Mucosa of gallbladder (tissue), 1 donor: ENCODE measurements around the gene CDHR5. TPM values are rescaled to one million over a fixed set of nuclear protein-coding genes. Genes with fewer than 3 reads are reported as not detected.

Source experiments
- DNase-seq: peaks from one replicate; pipeline ENCODE4 v3.0.0-alpha.2; 2020; ENCODE audit warnings: low spot score
- total RNA-seq: library from RNA; stranded (reverse); gene quantifications from one replicate; pipeline ENCODE4 v1.2.1, GENCODE V29; 2021
- donor health status: DM: no; HTN: no; CAD: no.

The CDHR5 gene
- total RNA-seq, 1 donor from 2014 or later: 89.6 TPM

DNA sequence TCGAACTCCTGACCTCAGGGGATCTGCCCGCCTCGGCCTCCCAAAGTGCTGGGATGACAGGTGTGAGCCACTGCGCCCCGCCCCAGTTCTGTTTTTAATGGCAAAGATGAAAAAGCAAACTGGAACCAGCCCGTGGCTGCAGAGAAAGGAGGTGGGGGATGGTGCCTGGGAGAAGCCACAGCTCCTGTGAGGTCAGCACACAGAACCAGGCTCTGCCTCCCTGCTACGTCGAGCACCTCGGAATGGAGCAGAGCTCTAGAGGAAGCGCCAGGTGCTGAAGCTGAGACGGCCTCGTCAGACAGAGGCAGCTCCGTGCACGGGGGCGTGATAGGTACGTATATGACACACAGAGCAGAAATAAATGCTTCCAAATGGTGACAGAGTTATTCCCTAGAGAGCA, 20.8 kb upstream of the CDHR5 start:
- DNase-seq: no peak

DNA sequence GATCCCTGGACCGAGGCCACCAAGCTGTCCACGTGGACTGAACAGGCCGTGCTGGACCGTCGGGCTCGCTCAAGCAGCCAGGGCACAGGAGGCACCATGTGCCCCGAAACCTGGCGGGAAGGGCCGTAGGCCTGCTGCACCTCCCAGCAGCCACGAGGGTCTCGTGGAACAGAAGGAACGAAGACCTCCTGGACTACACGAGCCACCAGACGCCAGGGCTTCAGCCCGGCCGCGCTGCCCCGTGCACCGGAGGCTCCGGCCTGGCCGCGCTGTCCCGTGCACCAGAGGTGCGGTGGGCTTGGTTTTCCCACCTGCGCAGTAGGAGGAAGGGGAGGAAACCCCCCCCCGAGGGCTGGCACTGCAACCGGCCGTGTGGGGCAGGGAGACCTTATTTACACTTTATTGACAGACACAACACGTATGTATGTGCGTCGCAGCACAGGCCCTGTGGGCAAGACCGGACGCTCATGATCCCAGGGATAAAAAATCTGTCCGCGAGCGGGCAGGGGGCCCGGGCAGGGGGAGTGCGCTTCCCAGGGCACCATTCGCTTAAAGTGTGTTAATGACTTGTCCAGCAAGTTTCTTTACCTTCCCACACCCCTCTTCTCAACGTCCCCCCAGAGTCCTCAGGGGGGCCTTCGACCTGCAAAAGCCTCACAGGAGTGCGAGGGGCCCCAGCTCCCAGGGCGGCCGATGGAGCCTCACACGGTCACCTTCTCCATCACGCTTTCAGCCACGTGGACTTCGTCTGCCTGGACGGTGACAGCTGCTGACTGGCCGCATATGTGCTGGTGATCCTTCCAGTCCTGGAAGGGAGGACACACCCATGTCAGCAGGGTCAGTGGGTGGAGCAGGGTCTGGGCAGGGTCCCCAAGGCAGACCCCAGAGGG, 19.3 kb upstream of the CDHR5 start:
- no peak for DNase-seq

DNA sequence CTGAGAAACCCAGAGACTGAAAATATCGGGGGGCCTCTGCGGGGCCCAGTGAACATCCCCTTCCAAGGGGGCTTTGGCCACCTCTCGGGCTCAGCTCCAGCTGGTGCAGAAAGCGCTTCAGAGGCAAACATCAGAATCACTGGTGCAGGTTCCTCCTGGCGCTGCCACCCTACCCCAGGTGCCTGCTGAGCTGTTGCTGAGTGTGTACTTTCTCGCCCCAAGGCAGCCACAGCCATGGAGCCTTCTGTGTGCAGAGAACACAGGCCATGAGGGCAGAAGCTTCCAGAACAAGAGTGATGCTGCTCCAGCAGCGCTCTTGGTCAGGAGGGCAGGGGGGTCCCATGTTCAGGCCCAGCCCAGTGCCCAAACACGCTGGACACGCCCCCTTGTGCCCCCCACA, 18.6 kb upstream of the CDHR5 start:
- DNase-seq: no peak

DNA sequence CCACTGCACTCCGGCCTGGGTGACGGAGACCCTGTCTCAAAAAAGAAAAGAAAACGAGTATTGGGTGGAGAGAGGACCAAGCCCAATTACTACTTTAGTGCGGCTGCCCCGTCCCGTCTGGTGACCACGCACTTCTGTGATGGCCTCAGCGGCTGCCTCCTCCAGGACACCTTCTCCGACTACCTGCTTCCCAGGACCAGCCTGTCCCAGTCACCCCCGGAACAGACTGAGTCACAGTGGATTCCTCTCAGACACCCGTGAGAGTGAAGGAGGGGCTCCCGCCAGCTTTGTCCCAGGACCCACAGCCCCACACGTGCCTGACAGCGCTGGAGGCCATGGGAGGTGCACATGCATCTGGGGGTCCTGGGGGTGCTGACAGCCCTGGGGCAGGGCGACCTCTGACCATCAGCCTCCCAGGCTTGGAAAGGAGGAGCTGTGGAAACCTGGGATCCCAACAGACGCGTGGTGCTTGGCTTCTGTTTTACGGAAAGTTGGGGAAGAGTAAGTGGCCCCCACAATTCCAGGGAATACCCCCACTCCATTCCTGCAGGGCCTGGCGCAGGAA, 17.1 kb upstream of the CDHR5 start:
- DNase-seq: no peak

DNA sequence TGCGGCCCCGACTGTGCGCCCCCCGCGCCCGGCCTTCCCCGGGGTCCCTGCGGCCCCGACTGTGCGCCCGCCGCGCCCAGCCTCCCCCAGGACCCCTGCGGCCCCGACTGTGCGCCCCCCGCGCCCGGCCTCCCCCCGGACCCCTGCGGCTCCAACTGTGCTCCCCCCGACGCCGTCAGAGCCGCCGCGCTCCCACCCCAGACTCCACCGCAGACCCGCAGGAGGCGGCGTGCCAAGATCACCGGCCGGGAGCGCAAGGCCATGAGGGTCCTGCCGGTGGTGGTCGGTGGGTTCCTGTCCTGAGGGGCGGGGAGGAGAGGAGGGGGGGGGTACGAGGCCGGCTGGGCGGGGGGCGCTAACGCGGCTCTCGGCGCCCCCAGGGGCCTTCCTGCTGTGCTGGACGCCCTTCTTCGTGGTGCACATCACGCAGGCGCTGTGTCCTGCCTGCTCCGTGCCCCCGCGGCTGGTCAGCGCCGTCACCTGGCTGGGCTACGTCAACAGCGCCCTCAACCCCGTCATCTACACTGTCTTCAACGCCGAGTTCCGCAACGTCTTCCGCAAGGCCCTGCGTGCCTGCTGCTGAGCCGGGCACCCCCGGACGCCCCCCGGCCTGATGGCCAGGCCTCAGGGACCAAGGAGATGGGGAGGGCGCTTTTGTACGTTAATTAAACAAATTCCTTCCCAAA, 15.4 kb upstream of the CDHR5 start:
- DNase-seq: no peak

DNA sequence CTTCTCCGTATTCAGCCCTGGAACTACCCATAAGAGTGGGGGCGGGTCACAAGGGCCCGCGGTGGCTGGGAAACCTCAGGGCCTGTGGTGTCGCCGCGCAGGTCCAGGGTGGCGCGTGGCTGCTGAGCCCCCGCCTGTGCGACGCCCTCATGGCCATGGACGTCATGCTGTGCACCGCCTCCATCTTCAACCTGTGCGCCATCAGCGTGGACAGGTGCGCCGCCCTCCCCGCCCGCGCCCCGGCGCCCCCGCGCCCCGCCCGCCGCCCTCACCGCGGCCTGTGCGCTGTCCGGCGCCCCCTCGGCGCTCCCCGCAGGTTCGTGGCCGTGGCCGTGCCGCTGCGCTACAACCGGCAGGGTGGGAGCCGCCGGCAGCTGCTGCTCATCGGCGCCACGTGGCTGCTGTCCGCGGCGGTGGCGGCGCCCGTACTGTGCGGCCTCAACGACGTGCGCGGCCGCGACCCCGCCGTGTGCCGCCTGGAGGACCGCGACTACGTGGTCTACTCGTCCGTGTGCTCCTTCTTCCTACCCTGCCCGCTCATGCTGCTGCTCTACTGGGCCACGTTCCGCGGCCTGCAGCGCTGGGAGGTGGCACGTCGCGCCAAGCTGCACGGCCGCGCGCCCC, 14.7 kb upstream of the CDHR5 start:
- DNase-seq: no peak

DNA sequence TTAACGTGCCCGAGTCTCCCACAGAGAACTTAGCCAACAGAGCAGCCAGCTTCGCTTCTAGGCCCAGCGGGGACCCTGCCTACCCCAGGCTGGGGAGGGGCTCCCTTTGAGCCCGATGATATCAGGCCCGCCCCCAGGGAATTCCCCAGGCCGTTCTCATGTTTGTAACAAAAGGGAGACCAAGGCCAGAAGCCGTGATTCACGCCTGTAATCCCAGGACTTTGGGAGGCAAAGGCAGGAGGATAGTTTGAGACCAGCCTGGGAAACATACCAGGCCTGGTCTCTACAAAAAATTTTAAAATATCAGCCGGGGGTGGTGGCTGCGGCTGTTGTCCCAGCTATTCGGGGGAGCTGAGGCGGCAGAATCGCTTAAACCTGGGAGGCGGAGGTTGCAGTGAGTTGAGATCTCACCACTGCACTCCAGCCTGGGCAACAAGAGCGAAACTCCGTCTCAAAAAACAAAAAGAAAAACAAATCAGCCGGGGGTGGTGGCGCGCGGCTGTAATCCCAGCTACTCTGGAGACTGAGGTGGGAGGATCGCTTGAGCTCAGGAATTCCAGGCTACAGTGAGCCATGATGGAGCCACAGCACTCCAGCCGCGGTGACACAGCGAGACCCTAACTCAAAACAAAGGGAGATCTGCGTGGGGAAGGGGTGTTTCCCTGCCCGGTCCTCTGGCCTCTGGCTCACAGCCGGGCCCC, 14.0 kb upstream of the CDHR5 start:
- no peak for DNase-seq

DNA sequence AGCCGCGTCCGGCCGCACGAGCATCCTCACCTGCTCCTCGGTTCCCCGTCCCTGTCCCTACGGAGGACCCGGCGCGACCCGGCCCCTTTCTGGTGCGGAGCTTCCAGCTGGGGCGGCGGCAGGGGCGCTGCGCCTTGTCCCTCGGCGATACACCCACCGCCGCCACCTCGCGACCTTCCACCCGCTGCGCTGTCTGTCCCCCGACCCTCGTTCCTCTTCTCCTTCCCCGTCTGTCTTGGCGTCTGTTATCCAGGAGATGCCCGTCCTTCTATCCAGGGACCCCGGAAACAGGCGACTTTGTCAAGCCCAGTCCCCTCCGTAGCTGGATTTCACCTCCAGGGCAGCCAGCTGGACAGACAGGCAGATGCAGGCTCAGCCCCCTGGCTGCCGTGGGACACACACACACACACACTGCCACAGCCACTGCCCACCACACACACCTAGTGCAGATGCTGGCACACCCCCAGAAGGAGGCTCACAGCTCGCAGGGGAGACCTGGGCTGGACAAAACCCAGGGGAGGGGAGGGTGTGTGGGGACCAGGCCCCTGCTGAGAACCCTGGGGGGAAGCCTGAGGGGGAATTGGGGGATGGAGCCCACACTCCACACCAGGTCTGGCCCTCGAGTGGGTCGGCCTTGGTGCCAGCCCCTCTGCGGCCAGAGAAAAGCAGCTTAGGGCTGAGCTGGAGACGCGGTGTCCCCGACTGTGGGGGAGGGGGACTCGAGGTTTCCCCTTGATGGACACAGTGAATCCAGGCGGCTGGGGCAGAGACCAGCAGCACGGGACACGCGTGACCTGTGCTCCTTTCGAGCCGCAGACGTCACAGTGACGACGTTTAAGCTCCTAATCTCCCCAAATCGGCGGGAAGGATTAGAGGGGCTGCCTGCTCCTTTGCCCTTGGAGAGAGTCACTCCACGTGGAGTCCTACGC, 13.1 kb upstream of the CDHR5 start:
- no peak for DNase-seq

DNA sequence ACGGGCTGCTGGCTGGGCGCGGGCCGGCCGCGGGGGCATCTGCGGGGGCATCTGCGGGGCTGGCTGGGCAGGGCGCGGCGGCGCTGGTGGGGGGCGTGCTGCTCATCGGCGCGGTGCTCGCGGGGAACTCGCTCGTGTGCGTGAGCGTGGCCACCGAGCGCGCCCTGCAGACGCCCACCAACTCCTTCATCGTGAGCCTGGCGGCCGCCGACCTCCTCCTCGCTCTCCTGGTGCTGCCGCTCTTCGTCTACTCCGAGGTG, 12.5 kb upstream of the CDHR5 start:
- DNase-seq: no peak

DNA sequence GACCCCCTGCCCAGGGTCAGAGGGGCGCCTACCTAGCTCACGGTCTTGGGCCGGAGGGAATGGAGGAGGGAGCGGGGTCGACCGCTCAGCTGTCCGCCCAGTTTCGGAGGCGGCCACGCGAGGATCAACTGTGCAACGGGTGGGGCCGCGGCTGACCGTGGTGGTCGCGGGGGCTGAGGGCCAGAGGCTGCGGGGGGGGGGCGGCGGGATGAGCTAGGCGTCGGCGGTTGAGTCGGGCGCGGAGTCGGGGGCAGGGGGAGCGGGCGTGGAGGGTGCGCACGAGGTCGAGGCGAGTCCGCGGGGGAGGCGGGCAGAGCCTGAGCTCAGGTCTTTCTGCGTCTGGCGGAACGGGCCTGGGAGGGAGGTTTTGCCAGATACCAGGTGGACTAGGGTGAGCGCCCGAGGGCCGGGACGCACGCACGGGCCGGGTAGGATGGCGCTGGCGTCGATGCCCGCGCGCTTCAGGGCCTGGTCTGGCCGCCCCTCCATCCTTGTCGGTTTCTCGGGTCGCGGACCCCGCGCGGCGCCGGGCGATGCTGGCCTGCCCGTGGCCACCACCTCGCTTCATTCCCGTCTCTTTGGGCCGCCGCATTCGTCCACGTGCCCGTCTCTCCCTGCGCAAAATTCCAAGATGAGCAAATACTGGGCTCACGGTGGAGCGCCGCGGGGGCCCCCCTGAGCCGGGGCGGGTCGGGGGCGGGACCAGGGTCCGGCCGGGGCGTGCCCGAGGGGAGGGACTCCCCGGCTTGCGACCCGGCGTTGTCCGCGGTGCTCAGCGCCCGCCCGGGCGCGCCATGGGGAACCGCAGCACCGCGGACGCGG, 12.0 kb upstream of the CDHR5 start, which contains the start of gene DRD4:
DRD4 (plus strand) TSS at position 759 of the 822 bp plus-strand sequence; CDS start at position 795, 36 bp downstream.
- DNase-seq: no peak

DNA sequence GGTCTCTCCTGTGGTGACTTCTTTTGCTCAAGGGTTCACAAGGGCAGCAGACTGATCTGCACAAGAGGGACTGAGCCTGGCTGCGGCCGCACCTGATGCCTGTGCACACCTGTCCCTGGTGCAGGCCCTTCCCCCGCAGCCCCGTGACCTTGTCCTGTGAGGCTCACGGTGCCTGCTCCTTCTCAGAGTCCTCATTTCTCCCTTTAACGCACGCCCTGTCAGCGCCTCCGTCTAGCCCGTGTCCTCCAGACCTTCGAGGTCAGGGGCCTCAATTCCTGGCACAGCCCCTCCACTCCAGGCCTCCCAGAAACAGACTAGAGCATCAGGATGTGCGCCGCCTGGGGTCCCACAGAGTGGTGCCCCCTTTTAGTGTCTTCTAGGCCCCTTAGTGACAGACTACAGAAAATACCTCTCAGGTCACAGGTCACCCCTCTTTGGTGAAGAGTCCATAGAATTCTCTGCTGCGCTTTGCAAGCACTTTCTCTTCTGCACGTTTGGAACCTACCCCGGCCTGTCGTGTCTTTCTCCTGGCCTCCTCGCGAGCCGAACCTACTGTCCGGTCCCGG, 11.3 kb upstream of the CDHR5 start:
- no peak for DNase-seq

DNA sequence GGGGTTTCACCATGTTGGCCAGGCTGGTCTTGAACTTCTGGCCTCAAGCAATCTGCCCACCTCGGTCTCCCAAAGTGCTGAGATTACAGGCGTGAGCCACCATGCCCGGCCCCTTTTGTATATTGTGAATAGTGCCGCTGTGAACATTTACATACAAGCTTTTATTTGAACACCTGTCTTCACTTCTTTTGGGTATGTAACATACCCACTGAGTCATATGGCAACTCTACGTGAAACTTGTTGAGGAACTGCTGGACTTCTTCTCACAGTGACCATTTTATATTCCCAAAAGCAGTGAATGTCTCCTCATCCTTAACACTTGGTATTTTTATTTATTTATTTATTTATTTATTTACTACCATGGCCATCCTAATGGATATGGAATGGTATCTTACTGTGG, 6.1 kb upstream of the CDHR5 start:
- DNase-seq: no peak

DNA sequence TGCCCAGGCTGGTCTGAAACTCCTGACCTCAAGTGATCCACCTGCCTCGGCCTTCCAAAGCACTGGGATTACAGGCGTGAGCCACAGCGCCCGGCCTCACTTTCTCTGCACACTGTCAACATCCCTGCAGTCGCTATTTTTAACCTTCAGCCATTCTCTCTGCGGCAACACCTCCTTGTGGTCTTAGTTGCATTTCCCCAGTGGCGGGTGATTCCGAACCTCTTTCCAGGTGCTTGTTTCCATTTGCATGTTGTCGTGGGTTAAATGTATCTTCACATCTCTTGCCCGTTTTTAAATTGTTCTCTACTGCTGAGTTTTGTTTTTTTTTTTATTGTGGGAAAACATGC, 4.5 kb upstream of the CDHR5 start:
- DNase-seq: no peak

DNA sequence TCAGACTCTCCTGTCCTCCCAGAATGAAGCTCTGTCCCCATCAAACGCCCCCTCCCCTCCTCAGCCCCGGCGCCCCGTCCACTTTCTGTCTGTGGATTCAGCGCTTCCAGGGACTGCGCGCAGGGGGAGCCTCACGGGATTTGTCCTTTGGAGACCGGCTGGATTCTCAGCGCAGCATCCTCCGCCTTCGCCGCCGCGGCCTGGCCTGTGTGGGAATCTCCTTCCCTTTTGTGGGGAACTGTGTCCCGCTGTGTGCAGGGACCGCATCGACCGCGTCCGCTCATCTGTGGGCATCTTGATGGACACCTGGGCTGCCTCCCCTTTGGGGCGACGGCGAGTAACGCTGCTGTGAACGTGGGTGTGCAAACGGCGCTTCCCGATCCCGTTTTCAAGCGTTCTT, 3.3 kb upstream of the CDHR5 start:
- DNase-seq: no peak

DNA sequence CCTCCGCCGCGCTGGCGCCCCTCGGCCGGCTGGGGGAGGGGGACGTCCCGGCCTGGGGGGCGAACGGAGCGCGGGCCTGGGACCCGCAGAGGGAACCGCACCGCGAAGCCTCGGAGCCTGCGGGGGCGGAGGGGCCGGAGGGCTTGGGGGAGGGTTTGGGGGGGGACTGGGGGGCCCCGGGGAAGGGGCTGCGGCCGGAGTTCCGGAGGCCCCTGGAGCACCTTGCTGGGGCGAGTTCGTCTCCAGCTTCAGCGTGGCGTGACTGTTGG, 2.5 kb upstream of the CDHR5 start:
- no peak for DNase-seq

DNA sequence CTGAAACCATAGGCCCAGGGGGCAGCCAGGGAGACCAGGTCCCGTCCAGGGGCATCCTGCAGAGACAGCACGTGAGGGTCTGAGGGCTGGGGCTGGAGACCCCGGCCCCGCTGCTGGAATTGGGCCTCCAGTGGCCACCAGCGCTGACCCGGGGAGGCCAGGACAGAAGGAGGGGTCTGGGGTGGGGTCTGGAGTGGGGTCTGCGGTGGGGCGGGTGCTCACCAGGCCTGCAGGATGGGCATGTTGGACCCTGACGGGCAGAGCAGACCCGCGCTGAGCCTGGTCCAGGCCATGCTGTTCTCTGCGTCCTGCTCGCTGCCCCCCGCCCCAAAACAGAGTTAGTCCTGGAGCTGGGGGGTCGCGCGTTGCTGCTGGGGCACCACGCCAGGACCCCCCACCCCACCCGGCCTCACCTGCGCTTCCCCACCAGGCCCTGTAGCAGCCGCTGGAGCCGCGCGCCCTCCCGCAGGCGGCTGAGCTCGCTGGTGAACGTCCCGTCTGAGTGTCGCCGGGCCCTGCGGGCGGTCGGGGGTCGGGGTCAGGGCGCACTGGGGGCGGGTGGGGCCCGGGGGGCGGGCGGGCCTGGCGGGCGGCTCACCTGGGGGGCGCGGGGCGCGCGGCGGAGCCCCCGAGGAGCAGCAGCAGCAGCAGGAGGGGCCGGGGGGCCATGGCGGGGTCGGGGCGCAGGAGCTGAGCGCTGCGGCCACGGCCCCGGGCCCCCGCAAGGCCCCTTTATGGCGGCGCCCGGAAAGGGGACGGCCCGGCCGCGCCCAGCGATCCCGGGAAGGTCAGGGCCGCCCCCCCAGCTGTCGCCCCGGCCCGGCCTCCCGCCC, 1.9 kb upstream of the CDHR5 start, which contains the start of gene SCT:
SCT (minus strand) TSS at position 707 of the 833 bp plus-strand sequence; CDS start at position 669, 38 bp downstream.
- DNase-seq: no peak

DNA sequence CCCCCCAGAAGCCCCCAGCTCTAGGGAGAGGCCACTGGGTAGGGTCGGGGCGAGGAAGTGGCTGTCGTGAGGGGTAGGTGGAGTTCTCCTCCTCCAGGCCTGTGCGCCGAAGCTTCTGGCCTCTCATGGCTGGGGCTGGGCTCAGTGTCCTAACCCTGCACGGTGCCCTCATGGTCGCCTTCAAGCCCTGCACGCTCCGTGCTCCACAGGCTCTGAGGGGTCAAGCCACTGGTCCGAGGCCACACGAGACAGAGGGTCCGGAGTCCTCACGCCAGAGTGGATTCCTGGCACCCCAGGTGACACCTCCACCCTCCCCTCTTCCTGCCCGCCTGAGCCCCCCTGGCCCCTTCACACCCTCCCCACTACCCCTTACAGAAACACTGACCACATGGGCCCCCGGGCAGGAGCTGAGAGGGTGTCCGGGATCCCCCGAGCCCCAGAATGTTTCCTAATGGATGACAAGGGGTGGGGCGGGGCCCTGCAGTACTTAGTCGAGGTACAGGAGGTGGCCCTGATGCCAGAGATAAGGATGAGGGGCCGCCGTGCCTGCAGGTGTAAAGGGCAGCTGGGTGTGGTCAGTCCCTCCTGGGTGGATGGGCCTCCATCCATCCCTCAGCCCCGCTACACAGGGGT, 997 bp upstream of the CDHR5 start:
- DNase-seq: no peak

DNA sequence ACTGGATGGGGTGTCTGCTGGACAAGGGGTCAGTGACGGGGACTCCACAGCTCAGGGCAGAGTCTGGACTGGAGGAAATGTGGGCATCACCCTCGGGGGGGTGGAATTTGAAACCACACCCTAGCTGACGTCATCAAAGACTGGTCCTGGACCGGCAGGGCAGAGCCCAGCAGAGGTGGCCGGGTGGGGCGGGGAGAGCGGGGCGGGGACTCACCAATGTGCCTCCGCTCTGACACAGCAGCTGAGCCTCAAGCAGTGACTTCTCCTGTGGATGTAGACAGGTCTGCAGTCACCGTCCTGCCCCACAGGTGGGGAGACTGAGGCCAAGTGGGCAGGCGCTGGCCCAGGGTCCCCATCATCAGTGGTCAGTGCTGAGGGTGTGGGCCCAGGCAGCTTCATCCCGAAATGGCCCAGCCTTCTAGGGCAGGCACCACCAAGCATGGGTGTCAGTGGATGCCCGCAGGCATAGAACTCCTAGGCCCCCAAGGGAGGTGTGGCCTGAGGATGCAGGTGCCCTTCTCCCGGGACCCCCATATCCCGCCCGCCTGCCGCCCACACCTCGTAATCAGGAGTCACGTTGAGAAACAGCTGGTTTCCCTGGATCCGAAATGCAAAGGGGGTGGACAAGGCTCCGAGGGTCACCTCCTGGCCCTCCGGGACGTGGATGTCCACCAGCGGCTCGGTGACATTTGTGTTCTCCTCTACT, 603 bp downstream of the CDHR5 start:
- DNase-seq: peak; percentile 64
